HG03066 (cell line): Measurements from ENCODE around the gene MRPL27.

Experiments
- ATAC-seq: cut with Tn5 transposase; IDR thresholded peaks from one replicate; pipeline ENCODE4 v1.9.1; 2021; ENCODE audit warnings: low read depth; ENCODE audit not compliant: unreplicated experiment

MRPL27 gene

DNA sequence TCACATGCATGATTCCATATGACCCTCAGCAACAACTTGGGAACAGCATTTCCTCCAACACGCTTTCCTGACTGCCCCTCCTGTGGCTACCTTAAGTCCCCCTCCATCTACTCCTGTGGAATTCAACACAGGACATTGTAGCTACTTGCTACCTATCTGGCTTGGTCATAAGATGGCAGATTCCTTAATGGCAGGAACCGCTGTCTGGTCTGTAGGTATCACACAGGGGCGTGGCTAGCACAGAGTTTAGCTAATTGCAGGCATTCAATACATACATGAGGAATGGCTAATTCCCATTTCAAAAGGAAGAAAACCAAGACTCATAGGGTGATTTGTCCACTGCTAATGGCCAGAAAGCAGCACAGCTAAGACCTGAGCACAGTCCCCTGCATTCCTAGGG is 15.7 kb upstream of the MRPL27 start:
- ATAC-seq: no peak

DNA sequence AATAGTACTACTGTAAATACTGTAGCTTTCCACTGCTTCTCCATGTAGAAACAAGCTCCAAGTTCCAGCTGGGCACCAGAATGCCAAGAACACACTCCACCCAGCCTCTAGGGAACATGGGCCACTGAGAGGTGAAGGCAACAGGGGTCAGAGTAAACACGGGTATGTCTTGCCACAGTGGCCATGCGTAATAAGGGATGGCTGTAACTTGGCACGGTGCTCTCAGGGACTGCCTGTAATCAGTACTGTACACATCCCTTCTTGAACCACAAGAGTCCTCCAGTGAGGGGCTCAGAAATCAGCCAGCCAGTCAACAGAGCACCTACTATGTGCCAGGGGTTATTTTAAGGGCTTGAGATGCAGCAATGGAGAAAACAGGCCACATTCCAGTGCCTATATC is 13.5 kb upstream of the MRPL27 start:
- no peak for ATAC-seq

DNA sequence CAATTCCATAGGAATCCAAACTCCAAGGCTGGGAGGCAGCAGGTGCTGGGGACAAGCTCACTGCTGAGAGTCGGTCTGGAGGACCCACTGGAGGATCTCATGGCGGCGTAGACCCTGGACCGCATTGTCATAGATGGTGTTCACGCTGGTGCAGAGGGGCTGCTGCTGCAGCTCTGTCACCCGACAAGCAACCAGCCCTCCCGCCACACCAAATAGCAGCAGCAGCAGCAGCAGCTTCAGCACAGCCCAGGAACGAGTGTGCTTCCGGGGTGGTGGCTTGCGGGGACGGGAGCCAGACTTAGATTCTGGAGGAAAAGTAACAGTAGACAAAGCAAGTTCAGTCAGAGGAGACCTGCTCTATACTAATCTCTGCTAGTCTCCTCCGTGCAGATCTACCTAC is 9.9 kb upstream of the MRPL27 start:
- ATAC-seq: no peak

DNA sequence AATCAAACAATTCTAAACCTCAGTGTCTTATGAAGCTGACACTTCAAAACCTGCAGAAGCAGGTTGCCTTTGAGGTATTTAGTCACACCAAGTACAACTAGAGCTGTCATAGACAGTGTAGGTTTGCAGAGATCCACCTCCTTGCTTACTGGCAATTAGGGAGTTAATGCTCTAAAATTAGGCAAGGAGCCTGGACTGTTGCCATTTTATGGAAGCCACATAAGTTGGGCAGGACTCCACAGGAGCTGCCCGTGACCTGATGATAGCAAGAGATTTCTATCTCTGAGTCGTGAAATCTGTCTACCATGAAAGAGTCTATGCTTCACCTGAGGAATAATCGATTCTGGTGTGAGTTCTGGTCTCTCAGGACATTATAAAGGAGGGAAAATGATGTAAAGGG is 8.9 kb upstream of the MRPL27 start:
- ATAC-seq: no peak

DNA sequence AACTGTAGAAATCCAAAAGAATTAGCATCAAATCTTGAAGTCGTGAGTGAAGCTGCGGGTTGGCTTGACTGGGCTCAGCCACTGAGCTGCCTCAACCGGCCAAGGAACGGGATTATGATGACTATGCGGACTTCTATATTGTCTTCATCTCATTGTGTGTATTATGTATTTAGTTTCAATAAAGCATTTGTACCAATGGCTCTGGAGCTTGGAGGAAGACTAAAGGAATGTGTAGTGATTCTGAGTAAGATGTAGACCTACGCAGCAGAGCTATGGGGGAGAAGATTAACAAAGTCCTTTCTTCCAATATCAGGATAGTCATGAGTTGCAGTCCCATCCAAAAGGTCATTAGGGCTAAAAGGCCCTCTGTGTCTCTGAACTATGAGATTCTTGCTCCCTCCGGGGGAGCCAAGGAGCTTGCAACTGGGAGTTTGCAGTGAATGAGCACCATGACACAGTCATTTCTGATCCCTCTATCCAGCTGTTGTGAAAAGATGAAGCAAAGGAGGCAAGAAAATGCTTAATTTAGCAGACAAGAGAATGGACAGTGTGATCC is 8.4 kb upstream of the MRPL27 start:
- ATAC-seq: no peak

DNA sequence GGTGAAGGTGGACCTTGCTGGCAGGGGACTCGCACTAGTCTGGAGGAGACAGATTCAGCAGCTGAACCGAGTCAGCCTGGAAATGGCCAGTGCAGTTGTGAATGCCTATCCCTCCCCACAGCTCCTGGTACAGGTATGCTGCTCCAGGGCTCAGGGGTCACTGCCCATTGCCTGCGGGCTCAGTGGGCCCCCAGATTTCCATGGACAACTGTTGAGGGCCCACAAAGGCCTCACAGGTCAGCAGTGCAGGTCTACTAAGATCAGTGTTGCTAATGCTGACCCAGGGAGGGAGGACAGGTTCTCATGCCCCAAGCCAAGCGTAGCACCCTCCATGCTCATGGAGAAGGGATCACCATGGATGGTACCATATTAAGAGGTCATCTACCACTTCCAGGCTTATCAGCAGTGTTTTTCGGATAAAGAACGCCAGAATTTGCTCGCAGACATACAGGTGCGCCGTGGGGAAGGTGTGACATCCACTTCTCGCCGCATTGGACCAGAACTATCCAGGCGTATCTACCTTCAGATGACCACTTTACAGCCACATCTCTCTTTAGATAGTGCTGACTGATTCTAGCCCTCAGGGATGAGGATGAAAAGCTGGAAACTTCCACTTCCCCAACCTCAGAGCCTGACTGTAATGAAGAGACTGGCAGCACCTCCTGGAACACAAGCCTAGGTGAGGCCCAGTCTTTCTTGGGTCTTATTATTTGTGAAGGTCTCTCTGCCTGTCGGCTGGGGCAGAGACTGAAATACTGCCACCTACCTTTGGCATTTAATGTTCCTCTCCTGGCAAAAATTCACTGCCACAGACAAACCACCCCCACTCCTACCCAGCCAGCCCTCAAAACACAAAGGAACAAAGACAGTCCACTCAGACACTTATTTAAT is 7.6 kb upstream of the MRPL27 start:
- ATAC-seq: no peak

DNA sequence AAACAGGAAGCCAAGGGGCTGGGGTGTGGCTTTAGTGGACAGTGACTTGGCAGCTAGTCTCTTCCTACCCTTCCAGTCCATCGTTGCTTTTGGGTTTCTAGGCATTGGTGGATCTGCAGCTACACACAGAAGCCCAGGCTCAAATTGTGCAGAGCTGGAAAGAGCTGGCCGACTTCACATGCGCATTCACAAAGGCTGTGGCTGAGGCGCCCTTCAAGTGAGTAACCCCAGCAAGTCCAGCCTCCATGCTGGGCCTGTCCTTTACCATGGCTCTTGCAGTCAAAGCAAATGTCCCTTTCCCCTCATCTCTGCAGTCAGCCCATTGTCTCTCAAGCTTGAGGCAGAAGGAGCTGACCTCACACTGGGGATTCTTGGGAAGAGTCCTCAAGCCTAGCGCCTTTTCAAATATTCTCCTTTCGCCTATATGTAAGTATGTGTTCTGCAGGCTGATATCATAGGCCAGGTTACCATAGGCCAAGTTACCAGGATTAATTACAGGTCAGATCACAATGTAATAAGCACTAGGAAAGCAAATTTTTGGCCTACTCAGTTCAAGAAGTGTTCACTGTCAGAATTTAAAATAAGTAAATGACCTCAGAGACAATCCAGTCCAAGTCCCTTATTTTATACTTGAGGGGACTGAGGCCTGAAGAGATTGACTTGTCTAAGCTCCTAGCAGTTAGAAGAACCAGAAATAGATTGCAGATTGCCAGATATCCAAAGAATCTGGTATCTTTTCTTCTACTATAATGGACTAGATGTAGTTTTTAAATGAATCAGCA is 6.6 kb upstream of the MRPL27 start:
- no peak for ATAC-seq

DNA sequence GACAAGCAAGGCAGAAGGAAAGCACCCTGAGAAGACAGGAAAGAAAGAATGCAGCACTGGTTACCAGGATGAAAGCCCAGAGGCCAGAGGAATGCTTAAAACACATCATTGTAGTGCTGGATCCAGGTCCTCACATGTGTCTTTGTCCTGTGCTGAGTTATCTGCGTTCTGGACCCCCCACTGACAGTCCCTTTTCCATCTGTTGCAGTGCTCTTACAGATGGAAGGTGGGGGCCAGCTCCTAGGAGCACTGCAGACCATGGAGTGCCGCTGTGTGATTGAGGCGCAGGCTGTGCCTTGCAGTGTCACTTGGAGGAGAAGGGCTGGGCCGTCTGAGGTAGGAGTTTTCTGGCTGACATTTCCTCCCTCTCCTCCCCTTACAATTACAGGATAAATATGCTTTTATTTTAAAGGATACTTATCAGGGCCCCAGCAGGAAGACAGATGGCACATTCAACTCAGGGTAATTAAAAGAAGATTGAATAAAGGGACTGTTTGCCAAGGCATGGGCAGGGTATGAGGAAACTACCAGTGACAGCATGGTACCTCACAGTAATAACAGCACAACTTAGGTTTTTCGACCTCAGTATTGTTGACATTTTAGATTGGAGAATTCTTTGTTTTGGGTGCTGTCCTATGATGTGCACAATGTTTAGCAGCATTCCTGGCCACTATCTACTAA is 3.0 kb upstream of the MRPL27 start:
- no peak for ATAC-seq

DNA sequence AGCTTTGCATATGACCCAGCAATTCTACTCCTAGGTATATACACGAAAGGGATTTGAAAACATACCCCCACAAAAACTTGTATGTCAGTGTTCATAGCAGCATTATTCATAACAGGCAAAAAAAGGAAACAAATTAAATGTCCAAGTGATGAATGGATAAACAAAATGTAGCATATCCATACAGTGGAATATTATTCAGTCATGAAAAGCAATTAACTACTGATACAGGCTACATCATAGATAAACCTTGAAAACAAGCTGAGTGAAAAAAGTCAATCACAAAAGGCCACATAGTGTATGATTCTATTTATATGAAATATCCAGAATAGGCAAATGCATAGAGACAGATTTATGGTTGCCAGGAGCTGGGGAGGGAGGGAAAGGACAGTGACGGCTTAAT is 721 bp upstream of the MRPL27 start:
- no peak for ATAC-seq

DNA sequence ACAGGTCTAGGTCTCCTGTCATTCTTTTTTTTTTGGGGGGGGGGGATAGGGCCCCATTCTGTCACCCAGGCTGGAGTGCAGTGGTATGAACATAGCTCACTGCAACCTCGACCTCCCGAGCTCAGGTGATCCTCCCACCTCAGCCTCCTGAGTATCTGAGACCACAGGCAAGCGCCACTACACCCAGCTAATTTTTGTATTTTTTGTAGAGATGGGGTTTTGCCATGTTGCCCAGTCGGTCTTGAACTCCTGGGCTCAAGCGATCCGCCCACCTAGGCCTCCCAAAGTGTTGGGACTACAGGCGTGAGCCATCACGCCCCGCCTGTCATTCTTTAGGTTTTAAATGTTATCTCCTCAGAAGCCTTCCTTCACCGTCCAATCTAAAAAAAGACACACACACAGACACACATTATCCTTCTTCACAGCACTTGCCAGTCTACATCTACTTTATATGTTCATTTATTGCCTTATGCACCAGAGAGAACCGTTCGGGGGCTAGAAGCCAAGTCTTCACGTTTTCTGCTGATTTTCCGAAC is 694 bp downstream of the MRPL27 start:
- no peak for ATAC-seq

DNA sequence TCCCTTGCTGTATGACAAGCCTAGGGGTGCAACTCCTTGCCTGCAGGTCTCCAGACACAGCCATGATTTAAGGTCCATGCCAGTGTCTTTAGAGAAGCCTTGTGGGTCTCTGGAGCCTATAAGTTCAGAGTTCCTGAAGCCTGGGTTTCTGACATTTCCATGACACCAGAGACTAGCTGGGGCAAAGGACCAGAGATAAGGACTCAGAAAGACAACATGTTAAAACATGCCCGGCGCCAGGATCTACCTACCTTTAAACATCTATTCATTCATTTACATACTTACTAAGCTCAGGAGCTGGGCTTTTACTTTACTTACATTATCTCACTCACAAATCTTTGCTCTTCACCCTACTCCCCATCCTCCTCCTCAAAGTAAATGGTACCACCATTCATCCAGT is 1.5 kb downstream of the MRPL27 start:
- ATAC-seq: no peak

DNA sequence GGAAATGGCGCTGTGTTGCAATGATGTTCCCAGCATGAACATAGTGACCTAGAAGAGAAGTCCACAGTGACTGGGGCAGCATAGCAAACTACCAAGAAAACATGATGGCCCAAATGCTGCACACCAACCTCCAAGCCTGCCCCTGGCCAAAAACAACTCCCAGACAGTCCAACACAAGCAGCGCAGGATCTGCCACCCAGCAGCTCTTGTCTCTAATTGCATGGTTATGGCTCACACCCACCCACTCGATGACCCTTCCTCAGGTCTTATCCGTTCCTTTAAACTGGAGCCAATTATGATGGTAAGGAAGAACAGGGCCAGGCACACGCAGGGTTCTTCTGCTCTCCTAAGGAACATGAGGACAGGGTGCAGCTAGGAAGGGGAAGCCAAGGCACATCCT is 2.9 kb downstream of the MRPL27 start:
- ATAC-seq: no peak

DNA sequence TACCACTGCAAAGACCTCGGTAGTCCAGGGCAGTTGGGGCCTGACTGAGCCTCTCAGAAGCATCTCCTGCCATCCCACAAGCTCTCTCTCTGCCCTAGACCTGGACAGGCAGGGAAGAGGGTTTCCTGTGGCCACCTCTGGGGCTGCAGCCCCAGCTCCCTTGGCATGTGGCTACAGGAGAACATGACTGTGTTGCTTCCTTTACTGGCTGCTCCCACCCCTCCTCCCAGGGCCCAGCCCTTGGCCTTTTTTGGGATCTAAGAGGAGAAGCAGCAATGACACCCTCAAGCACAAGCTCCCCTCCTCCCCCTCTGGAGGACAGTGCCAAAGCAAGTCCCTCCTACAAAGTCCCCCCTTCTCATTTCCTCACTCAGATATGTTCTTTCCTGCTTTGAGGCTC is 5.6 kb downstream of the MRPL27 start:
- ATAC-seq: no peak

DNA sequence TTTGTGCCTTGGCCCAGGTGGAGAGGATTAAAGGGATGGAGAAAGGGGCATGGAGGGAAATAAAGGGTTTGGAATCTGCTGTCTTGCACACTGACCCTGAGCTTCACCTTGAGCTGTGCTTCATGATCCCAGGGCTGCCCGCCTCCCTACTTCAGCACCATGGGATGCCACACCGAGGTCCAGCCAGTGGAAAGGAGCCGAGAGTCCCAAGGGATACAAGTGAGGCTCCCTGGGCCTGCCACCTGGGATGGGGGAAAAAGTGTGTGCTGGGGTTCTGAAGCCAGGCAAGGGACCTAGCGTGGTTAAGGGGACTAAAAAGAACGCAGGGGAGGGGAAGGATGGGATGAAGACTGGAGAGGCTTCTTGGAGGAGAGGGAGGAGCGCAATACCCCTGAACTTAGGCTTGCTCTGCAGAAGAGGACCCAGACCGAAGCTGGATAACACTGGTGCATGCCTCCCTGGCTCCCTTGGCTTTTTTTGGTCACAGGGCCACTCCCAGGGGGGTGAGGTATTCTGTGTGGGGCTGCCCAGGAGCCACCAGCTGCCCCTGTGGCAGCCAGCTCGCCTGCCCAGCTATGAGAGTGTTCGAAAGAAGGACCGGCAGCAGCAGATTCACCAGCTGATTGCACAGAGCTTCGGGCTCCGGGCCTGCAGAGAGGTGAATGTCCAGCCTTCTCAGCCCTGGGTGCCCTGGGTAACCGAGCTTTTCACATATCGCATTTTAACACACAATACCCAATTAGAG is 7.2 kb downstream of the MRPL27 start:
- ATAC-seq: no peak

DNA sequence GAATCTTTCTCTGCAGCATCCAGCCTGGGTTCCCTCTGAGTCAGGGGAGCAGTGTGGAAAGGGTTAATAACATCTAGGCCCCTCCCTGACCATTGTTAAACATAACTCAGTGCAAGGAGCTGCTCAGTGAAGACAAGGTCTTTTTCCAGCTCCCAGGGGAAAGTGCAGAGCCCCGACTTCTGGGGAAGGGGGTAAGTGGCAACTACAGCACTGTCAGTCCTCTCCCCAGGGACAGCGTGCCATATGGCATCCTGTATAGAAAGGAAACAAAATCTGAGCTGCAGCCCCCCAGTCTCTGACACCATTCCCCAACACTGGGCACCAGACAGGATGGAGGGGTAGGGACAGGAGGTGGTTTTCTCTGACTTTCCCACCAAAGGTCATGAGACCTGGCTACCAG is 7.8 kb downstream of the MRPL27 start:
- ATAC-seq: no peak

DNA sequence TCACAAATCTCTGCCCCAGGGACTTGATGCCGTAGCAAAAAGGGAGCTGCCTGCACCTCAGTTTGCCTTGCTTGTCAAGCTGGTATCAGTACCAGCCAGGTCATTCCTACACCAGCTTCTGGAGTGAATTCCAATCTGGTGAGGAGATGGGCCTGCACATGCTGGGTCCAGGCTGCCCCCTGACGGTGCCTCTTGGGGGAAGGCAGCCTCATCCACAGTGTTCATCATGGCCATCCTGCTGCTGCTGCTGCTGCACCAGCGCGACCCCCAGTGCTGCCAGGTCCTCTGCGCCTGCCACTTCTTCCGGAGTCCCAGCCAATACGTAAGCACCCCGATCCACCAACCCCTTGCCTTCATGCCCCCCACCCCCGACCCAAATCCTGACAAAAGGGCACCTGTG is 8.3 kb downstream of the MRPL27 start:
- ATAC-seq: no peak

DNA sequence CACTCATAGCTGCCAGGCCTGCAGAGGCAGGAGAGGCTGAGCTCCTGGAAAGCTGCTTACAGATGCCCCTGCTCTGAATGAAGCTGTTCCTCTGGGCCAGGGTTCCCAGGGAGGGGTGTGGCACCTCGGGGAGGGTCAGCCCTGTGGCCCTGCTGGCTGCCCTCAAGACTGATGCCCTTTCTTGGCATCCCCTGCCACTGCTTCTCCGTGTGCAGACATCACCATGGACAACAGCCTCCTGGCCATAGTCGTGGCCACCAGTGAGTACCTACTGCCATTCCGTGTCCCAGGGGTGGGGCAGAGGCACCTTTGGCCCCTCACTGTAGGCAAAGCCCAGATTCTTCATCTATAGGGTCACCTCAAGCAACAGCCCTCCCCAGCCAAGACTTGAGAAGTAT is 8.9 kb downstream of the MRPL27 start:
- no peak for ATAC-seq

DNA sequence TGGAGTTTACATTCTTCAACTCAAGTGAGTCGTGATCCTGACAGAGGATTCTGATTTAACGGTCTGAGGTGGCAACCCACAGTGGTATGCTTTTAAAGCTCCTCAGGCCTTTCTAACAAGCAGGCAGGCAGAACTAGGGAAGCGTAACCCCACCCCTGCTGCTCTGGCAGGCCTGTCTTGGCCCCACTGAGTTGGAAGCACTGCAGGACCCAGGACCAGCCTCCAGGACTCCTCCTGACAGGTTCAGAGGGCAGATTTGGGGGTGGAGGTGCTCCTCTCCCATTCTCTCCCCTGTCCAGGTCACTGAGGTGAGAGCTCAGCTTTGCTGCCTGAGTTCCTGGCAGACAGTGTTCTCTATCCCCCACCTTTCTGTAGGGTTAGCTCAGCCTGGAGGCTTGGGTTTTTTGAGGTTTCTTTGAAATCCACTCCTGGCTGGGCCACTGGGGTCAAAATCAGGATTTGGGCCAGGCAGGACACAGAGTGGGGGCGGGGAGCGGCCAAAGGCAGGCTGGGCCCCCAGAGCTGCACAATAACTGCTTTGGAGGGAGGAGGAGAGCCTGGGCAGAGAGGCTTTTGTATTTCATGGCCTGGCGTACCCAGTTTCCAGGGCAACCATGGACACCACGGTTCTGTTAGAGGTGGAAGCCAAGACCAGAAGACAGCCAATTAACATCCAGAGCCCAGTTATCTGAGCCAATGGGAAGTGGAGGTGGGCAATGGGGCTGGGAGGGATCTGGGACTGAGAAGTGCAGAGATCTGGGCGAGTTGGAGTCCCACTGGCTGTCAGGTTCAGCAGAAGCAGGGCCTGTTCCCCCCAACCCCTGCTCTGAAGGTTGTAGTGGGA is 9.5 kb downstream of the MRPL27 start:
- ATAC-seq: no peak

DNA sequence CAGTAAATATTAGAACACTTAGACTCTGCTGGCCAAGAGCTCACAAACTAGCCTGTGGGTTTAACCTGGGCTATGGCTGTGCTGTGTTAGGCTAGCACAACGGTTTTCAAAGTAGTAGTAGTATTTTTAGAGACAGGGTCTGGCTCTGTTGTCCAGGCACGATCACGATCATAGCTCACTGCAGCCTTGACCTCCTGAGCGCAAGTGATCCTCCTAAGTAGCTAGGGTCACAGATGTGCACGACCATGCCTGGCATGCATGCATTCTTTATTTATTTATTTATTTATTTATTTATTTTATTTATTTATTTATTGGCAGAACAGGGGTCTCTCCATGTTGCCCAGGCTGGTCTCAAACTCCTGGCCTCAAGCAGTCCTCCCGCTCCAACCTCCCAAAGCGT is 10.3 kb downstream of the MRPL27 start:
- no peak for ATAC-seq
